ENCODE results near the gene ANXA11.

Gene ANXA11

GRCh38 chr10:80161321-80162083, 43.8 kb downstream of the ANXA11 start:
- H3K27ac ChIP-seq, result no peak overlapping the region; the same call in 1 of the 2 replicates
- no peaks in the 10 kb centered on the region for H3K9me3 ChIP-seq (ENCODE audit: severe bottlenecking)
- peaks cover 55% of the 10 kb centered on the region for H3K36me3 ChIP-seq
- H3K27me3 ChIP-seq (ENCODE audit: insufficient read depth, low read depth, severe bottlenecking), result no peaks in the 10 kb centered on the region
- H3K4me3 ChIP-seq (ENCODE audit: low read depth, low read length), result no peak overlapping the region
- no peak for DNase-seq
- peak; percentile 22; the same call in 1 of the 2 replicates for TF ChIP-seq CTCF (IDR thresholded peaks at IDR 0.05; ENCODE audit: low read depth, low read length)

- H3K27ac ChIP-seq, result peak overlapping the region; percentile 14; the same call in 1 of the 2 replicates
- DNase-seq, result no peak
- H3K4me3 ChIP-seq (ENCODE audit: low read depth, low read length), result no peak overlapping the region
- no peaks in the 10 kb centered on the region for H3K27me3 ChIP-seq (ENCODE audit: insufficient read depth, low read depth, severe bottlenecking)
- H3K9me3 ChIP-seq (ENCODE audit: severe bottlenecking), result no peaks in the 10 kb centered on the region
- peaks cover 57% of the 10 kb centered on the region for H3K36me3 ChIP-seq
- no peak for TF ChIP-seq CTCF (IDR thresholded peaks at IDR 0.05; ENCODE audit: low read depth, low read length)
Observed at GRCh38 chr10:80160361-80161320, 44.7 kb downstream of the ANXA11 start.

DNA sequence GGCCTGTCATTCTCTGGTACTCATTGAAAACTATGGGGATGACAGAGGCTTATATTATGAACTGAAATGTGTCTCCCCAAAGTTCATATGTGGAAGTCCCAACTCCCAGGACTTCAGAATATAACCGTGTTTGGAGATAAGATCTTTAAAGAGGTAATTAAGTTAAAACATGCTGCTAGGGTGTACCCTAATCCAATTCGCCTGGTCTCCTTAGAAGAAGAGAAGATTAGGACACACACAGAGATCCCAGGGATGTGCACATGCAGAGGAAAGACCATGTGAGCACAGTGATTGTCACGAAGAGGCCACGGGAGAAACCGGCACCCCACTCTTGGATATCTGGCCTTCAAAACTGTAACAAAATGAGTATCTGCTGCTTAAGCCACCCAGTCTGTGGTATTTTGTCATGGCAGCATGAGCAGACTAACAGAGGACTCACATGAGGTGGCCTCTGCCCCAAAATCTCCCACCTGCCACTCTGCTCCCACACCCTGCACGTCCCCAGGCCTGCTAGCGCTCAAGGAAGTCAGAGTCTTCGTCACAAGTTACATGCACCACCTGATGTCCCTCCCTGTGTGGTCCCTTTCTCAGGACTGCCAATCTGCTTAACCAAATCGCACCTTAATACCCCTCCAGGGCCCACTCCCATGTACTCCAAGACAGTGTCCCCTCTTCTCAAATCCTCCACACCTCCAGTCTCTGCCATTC, 46.0 kb downstream of the ANXA11 start:
- Histone ChIP-seq H3K36me3 (peaks cover 61% of the 10 kb centered on the region), H3K9me3 (ENCODE audit: severe bottlenecking) (no peaks in the 10 kb centered on the region), H3K27me3 (ENCODE audit: insufficient read depth, low read depth, severe bottlenecking) (no peaks in the 10 kb centered on the region), H3K27ac (peak overlapping the region; percentile 45; the same call in 1 of the 2 replicates), H3K4me3 (ENCODE audit: low read depth, low read length) (no peak overlapping the region)
- DNase-seq, result no peak
- no peak for TF ChIP-seq CTCF (IDR thresholded peaks at IDR 0.05; ENCODE audit: low read depth, low read length)

DNA sequence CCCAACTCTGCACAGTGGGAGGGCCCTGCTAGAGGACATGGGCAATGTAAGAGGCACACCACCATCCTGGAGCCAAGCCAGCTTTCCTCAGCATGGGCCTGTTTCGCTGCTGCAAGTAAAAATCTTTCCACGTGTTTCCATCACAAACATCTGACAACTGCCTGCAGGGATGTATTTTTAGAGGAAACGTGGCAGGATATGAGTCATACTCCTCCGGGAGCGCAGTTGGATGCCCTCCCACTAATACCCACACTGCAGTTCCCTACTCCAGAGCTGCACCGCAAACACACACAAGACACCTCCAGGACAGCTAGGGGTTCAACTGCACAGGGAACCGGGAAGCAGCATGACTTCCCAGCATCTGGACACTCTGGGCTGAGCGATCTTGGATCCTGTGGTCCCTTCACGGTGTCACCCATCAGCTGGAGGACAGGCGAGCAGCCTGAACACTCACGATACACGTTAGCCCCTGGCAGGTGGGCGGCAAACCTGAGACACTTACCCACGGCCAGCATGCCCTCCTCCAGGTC, 46.7 kb downstream of the ANXA11 start:
- Histone ChIP-seq H3K27ac (no peak overlapping the region), H3K4me3 (ENCODE audit: low read depth, low read length) (no peak overlapping the region), H3K36me3 (peaks cover 60% of the 10 kb centered on the region), H3K9me3 (ENCODE audit: severe bottlenecking) (no peaks in the 10 kb centered on the region), H3K27me3 (ENCODE audit: insufficient read depth, low read depth, severe bottlenecking) (no peaks in the 10 kb centered on the region)
- TF ChIP-seq CTCF (IDR thresholded peaks at IDR 0.05; ENCODE audit: low read depth, low read length), result no peak
- no peak for DNase-seq

GRCh38 chr10:80158126-80158525, 47.2 kb downstream of the ANXA11 start:
- no peak overlapping the region for H3K27ac ChIP-seq
- no peak for DNase-seq
- no peak for TF ChIP-seq CTCF (IDR thresholded peaks at IDR 0.05; ENCODE audit: low read depth, low read length)
- H3K36me3 ChIP-seq, result peaks cover 55% of the 10 kb centered on the region
- no peaks in the 10 kb centered on the region for H3K9me3 ChIP-seq (ENCODE audit: severe bottlenecking)
- no peaks in the 10 kb centered on the region for H3K27me3 ChIP-seq (ENCODE audit: insufficient read depth, low read depth, severe bottlenecking)
- no peak overlapping the region for H3K4me3 ChIP-seq (ENCODE audit: low read depth, low read length)

All from WERI-Rb-1 (cell line).